NB4 (cell line): Measurements from ENCODE around the gene TPD52L1.

Source experiments
- DNase-seq: peaks from one replicate; pipeline ENCODE4 v3.0.0; 2010; ENCODE audit warnings: low read depth
- H3K4me3 ChIP-seq: one replicate; pipeline ENCODE4 v1.5.1; 2011; ENCODE audit warnings: mild to moderate bottlenecking, low read depth, low read length, moderate library complexity
- MYC ChIP-seq: IDR thresholded peaks from 2 replicates; pipeline ENCODE4 v1.6.1; 2011; ENCODE audit warnings: low read depth, low read length
- POLR2A ChIP-seq: IDR thresholded peaks from 2 replicates; pipeline ENCODE4 v1.6.1; 2011; ENCODE audit warnings: mild to moderate bottlenecking; ENCODE audit not compliant: insufficient read length; ENCODE audit errors: extremely low read depth
- TF ChIP-seq, protein P1 (sequence below): IDR thresholded peaks from one replicate; pipeline ENCODE4 v1.5.1; 2012; ENCODE audit warnings: low read depth, low read length
- TF ChIP-seq, protein P2 (sequence below): IDR thresholded peaks from 2 replicates; pipeline ENCODE4 v1.6.1; 2011; ENCODE audit warnings: low read depth, low read length

The TPD52L1 gene

DNA sequence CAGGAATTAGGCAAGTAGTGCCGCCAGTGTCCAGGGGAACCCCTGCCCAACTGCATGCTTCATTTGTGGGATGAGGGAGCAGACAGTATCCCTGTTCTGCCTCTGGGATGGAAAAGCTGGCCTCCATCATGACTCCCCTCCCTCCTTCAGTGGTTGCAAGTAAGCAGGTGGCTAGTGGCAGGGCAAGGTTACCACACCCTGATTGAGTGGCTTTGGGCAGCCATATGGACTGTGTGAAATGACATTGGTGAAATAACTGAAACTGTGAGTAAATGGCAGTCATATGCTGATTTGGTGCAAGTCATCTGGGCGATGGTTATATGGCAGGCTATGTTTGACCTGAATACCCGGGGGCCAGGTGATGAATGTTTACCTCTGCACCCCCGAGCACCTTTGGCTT, 115.2 kb downstream of the TPD52L1 start:
- H3K4me3 ChIP-seq = no peak overlapping the region
- TF ChIP-seq, protein P1, sequence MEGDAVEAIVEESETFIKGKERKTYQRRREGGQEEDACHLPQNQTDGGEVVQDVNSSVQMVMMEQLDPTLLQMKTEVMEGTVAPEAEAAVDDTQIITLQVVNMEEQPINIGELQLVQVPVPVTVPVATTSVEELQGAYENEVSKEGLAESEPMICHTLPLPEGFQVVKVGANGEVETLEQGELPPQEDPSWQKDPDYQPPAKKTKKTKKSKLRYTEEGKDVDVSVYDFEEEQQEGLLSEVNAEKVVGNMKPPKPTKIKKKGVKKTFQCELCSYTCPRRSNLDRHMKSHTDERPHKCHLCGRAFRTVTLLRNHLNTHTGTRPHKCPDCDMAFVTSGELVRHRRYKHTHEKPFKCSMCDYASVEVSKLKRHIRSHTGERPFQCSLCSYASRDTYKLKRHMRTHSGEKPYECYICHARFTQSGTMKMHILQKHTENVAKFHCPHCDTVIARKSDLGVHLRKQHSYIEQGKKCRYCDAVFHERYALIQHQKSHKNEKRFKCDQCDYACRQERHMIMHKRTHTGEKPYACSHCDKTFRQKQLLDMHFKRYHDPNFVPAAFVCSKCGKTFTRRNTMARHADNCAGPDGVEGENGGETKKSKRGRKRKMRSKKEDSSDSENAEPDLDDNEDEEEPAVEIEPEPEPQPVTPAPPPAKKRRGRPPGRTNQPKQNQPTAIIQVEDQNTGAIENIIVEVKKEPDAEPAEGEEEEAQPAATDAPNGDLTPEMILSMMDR = no peak
- TF ChIP-seq MYC = no peak
- TF ChIP-seq, protein P2, sequence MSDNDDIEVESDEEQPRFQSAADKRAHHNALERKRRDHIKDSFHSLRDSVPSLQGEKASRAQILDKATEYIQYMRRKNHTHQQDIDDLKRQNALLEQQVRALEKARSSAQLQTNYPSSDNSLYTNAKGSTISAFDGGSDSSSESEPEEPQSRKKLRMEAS = no peak
- no peak for TF ChIP-seq POLR2A
- DNase-seq = no peak

DNA sequence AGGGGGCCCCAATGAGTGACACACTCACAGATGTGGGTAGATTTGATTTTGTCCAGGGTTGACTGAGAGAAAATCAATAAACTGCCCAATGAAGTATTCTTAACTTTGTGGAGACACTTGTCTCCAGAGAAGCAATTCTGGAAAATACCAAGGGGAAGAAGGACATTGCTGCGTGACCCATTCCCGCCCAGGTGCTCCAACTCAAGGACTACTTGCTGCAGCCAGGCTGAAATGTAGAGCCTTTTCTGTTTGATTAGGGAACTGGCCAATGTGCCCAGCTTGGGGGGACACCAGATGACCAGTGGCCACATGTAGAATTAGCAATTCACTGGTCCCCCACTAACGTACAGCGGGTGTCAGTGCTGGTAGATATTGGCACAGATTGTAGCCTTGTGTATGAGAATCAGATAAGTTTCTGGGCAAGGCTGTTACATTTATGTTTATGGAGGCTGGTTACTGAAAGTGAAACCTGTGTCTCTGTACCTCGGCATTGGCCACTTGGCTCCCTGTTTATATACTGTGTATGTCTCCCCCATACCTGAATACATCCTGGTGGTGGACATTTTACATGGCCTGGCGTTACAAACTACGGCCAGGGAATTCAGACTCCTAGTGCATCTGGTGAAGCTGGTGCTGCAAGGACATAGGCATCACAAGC, 115.9 kb downstream of the TPD52L1 start:
- no peak for DNase-seq
- no peak overlapping the region for H3K4me3 ChIP-seq
- TF ChIP-seq, protein P2 = no peak
- TF ChIP-seq, protein P1 = no peak
- TF ChIP-seq MYC (no peak), POLR2A (no peak)

DNA sequence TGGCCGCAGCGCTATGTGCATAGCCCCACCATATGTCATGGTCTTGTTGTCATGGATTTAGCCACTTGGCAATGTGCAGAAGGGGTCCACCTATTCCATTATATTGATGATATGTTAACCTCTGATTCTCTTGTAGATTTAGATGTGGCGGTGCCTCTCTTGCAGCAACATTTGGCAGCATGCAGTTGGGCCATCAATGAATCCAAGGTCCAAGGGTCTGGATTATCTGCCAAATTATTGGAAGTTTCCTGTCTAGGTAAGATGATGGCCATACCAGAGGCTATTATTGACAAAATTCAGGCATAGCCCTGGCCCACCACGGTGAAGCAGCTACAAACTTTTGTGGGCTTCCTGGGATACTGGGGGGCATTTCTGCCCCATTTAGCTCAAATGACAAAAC, 116.8 kb downstream of the TPD52L1 start:
- no peak for DNase-seq
- no peak overlapping the region for H3K4me3 ChIP-seq
- TF ChIP-seq, protein P2 = no peak
- TF ChIP-seq MYC = no peak
- TF ChIP-seq POLR2A = no peak
- TF ChIP-seq, protein P1 = no peak

DNA sequence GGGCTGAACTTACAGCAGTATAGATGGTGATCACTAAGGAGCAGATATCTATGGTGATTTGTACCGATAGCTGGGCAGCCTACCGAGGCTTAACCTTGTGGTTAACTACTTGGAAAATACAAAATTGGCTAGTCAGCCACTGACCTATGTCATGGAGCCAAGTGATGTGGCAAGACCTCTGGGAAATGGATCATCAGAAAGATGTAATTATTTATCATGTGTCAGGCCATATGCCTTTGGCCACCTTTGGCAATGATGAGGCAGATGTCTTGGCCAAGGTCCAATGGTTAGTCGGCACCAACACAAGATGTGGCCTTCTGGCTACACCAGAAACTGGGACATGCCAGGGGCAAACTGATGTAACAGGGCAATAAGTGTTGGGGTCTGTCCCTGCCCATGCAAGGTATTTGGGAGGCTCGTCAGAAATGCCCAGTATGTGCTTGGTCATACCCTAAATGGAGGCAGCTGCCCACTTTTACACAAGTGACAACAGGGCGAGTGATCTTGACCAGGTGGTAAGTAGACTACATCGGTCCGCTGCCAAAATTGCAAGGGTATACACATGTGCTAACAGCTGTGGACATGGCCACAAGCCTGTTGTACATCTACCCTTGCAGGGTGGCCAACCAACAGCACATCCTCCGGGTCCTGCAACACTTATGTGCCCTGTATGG, 118.0 kb downstream of the TPD52L1 start:
- no peak overlapping the region for H3K4me3 ChIP-seq
- no peak for DNase-seq
- TF ChIP-seq MYC (no peak), POLR2A (no peak)
- TF ChIP-seq, protein P2 = no peak
- TF ChIP-seq, protein P1 = no peak

DNA sequence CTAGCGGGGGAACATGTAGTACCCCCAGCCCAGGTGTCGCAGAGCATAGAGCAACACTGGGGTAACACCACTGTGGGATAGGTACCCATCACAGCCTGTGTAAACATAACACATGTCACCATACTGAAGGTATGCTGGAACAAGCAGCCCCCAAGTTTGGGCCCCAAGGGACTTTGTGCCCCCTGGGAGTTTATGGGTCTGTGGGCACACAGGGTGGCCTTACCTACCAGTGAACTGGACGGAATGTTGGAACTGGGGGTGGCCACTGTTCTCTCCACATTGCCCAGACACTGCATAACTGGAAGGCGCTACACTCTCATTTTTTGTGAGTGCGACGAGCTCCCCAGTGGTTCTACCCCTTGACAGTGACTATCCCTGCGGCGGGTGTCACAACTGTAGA, 119.7 kb downstream of the TPD52L1 start:
- no peak overlapping the region for H3K4me3 ChIP-seq
- DNase-seq = no peak
- TF ChIP-seq, protein P1 = no peak
- TF ChIP-seq POLR2A (no peak), MYC (no peak)
- TF ChIP-seq, protein P2 = no peak
